ENCODE data around the gene IFT80. TPM values are rescaled to one million over a fixed set of nuclear protein-coding genes. Genes with fewer than 3 reads are reported as not detected.

Gene IFT80
- total and polyA plus RNA-seq, 9 of the 15 experiments (the other 6 are each of a cell fraction or from before 2014, with no cell fraction given), result 6.7 to 21.1 (median 16.4) TPM

DNA sequence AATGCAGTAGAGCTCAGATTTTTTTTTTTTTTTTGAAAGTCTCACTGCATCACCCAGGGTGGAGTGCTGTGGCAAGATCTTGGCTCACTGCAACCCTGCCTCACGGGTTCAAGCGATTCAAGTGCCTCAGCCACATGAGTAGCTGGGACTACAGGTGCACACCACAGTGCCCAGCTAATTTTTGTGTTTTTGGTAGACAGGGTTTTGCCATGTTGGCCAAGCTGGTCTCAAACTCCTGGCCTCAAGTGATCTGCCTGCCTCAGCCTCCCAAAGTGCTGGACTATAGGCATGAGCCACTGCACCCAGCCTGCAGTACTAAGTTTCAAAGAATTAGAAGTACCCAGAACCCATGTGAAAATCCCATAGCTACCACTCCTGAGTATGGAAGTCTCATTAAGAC, 36.1 kb upstream of the IFT80 start:
- peaks cover 77% of the 10 kb centered on the region for H3K79me2 ChIP-seq (ENCODE audit: control insufficient read depth, insufficient read depth, low read length)
- no TSS peak for BruUV-seq (replicated peaks)
- no peak overlapping the region; a peak in 1 of 4 replicates for H3K9ac ChIP-seq (ENCODE audit: insufficient read depth in 1 of 2, low read depth in 2 of 2, low read length in 2 of 2)
- ATAC-seq, result peak; percentile 48
- peaks cover 96% of the 10 kb centered on the region for H3K36me3 ChIP-seq (ENCODE audit: control insufficient read depth, insufficient read depth, low read length)
- intact Hi-C loops (cut with micrococcal nuclease) (no loop called here), in situ Hi-C loops (cut with MboI) (no loop called here)
- WGBS (ENCODE audit: insufficient coverage, low coverage, missing lambda C conversion rate), result 96% methylated on average over 2 of the region's 2 CpGs
- no peak overlapping the region for H3K27ac ChIP-seq (ENCODE audit: extremely low read depth, low read depth, low read length)
- ChIA-PET POLR2A (interaction anchor here (1.2 to 3.8 kb wide), 6 partner anchors 9 to 20 kb away, joined by 3 to 38 read pairs (median 6); partner anchors contain the start of gene TRIM59), CTCF (ENCODE audit: low intra/inter-chr PET ratio) (no interaction called here)
- no peaks in the 10 kb centered on the region for H3K27me3 ChIP-seq (ENCODE audit: control insufficient read depth in 2 of 2, insufficient read depth in 2 of 2, low read length in 2 of 2)
- no peak overlapping the region for H2AFZ ChIP-seq (ENCODE audit: low read depth, low read length)
- no peak overlapping the region for H3K4me3 ChIP-seq
- DNase-seq (ENCODE audit: extremely low read depth in 1 of 4, low spot score in 3 of 4), result no peak
- FAIRE-seq, result no peak
- H4K20me1 ChIP-seq (replicated peaks; ENCODE audit: control insufficient read depth, insufficient read depth, low read length), result 0 out of 2 replicates have a peak, but pooled peaks cover 4% of the 10 kb centered on the region
- no peak overlapping the region for H3K4me2 ChIP-seq (ENCODE audit: insufficient read depth, low read length)
- no peaks in the 10 kb centered on the region for H3K9me3 ChIP-seq (replicated peaks; ENCODE audit: control insufficient read depth, insufficient read depth, low read depth, low read length)
- no peaks in the 10 kb centered on the region for H3K9me1 ChIP-seq (ENCODE audit: control insufficient read depth, insufficient read depth, low read length)
- peaks cover 2 to 3% of the 10 kb centered on the region in 2 experiments; a peak in 3 of 5 replicates for H3K4me1 ChIP-seq (replicated peaks in 1 of 2; ENCODE audit: control insufficient read depth in 2 of 2, insufficient read depth in 2 of 2, low read length in 2 of 2)
- no peak for TF ChIP-seq ZNF12 (CRISPR knock-in tag; IDR thresholded peaks at IDR 0.05)
- TF ChIP-seq SRSF3 (IDR thresholded peaks at IDR 0.05; ENCODE audit: insufficient read depth, low read length), result no peak
- TF ChIP-seq ZC3H11A (IDR thresholded peaks at IDR 0.05; ENCODE audit: low read depth, low read length), result no peak
- TF ChIP-seq, protein P1, sequence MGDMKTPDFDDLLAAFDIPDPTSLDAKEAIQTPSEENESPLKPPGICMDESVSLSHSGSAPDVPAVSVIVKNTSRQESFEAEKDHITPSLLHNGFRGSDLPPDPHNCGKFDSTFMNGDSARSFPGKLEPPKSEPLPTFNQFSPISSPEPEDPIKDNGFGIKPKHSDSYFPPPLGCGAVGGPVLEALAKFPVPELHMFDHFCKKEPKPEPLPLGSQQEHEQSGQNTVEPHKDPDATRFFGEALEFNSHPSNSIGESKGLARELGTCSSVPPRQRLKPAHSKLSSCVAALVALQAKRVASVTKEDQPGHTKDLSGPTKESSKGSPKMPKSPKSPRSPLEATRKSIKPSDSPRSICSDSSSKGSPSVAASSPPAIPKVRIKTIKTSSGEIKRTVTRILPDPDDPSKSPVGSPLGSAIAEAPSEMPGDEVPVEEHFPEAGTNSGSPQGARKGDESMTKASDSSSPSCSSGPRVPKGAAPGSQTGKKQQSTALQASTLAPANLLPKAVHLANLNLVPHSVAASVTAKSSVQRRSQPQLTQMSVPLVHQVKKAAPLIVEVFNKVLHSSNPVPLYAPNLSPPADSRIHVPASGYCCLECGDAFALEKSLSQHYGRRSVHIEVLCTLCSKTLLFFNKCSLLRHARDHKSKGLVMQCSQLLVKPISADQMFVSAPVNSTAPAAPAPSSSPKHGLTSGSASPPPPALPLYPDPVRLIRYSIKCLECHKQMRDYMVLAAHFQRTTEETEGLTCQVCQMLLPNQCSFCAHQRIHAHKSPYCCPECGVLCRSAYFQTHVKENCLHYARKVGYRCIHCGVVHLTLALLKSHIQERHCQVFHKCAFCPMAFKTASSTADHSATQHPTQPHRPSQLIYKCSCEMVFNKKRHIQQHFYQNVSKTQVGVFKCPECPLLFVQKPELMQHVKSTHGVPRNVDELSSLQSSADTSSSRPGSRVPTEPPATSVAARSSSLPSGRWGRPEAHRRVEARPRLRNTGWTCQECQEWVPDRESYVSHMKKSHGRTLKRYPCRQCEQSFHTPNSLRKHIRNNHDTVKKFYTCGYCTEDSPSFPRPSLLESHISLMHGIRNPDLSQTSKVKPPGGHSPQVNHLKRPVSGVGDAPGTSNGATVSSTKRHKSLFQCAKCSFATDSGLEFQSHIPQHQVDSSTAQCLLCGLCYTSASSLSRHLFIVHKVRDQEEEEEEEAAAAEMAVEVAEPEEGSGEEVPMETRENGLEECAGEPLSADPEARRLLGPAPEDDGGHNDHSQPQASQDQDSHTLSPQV (IDR thresholded peaks at IDR 0.05), result no peak
- TF ChIP-seq HMG20A (CRISPR knock-in tag; conservative IDR thresholded peaks at IDR 0.05), result no peak
- TF ChIP-seq MEF2A (IDR thresholded peaks at IDR 0.05; ENCODE audit: control insufficient read depth, low read depth, low read length), result no peak
- TF ChIP-seq NCOA6 (IDR thresholded peaks at IDR 0.05), result no peak
- no peak for TF ChIP-seq TGIF2 (CRISPR knock-in tag; IDR thresholded peaks at IDR 0.05)
- 0 out of 2 replicates have a peak, but pooled peaks have one; percentile 6 for TF ChIP-seq PML (IDR thresholded peaks at IDR 0.05; ENCODE audit: low read length)
- no peak for TF ChIP-seq BACH1 (tag; IDR thresholded peaks at IDR 0.05)
- no peak for TF ChIP-seq ATF2 (CRISPR knock-in tag; IDR thresholded peaks at IDR 0.05)
- 0 out of 2 replicates have a peak, but pooled peaks have one; percentile 42 for TF ChIP-seq POLR2A (conservative IDR thresholded peaks at IDR 0.05)
- TF ChIP-seq THAP7 (CRISPR knock-in tag; IDR thresholded peaks at IDR 0.05), result no peak
- TF ChIP-seq ZNF75A (CRISPR knock-in tag; IDR thresholded peaks at IDR 0.05), result no peak
- no peak for TF ChIP-seq MTA1 (IDR thresholded peaks at IDR 0.05; ENCODE audit: borderline replicate concordance)
- TF ChIP-seq UBTF (IDR thresholded peaks at IDR 0.05; ENCODE audit: borderline replicate concordance in 1 of 2, low read depth in 2 of 2, low read length in 2 of 2), result no peak

All from K562 (cell line).